ENCODE data around the gene SPATA22.

The SPATA22 gene

DNA sequence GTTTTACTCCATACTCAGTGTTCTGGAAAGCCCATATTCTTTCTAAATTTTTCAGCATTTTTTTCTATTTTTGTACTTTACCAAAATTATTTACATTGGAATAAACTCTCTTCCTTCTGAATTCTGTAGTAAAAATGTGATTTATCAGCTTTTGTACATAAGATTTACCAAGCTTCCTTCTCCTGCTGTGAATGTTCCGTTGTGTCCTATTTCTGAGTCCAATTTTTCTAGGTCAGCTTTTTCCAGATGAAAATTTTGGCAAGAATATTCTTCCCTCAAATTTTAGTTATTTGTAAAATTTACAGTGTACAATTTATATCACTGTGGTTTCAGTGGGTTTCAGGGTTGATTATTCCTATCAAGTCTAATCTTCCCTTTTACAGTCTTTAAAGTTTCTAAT is 31.7 kb upstream of the SPATA22 start:
- TF ChIP-seq ZBTB7A (IDR thresholded peaks at IDR 0.05; ENCODE audit: low read depth) (no peak), NFIC (IDR thresholded peaks at IDR 0.05) (no peak), TCF12 (IDR thresholded peaks at IDR 0.05; ENCODE audit: low read depth) (no peak)

DNA sequence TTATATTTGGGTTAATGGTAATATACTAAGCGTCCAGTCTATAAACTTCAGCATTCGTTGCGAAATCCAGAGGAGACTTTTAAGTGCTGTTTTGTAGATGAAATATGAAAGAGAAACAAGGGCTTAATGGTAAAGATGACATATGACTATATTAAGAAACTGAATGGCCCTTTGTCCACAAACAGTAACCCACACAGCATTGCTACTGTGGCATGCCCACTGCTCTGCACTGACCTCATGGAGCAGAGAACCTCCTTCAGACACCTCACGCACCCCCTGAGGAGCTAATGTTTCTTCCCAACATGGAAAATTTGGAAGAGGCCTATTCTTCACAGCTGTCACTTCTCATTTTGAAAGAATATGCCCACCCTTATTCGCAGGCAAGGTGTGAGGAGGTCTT is 30.8 kb upstream of the SPATA22 start:
- TF ChIP-seq, protein P1, sequence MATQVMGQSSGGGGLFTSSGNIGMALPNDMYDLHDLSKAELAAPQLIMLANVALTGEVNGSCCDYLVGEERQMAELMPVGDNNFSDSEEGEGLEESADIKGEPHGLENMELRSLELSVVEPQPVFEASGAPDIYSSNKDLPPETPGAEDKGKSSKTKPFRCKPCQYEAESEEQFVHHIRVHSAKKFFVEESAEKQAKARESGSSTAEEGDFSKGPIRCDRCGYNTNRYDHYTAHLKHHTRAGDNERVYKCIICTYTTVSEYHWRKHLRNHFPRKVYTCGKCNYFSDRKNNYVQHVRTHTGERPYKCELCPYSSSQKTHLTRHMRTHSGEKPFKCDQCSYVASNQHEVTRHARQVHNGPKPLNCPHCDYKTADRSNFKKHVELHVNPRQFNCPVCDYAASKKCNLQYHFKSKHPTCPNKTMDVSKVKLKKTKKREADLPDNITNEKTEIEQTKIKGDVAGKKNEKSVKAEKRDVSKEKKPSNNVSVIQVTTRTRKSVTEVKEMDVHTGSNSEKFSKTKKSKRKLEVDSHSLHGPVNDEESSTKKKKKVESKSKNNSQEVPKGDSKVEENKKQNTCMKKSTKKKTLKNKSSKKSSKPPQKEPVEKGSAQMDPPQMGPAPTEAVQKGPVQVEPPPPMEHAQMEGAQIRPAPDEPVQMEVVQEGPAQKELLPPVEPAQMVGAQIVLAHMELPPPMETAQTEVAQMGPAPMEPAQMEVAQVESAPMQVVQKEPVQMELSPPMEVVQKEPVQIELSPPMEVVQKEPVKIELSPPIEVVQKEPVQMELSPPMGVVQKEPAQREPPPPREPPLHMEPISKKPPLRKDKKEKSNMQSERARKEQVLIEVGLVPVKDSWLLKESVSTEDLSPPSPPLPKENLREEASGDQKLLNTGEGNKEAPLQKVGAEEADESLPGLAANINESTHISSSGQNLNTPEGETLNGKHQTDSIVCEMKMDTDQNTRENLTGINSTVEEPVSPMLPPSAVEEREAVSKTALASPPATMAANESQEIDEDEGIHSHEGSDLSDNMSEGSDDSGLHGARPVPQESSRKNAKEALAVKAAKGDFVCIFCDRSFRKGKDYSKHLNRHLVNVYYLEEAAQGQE (IDR thresholded peaks at IDR 0.05; ENCODE audit: low read depth): no peak
- TF ChIP-seq TEAD4 (IDR thresholded peaks at IDR 0.05) (no peak), RAD21 (IDR thresholded peaks at IDR 0.05; ENCODE audit: low read depth) (no peak), ZBTB7A (IDR thresholded peaks at IDR 0.05; ENCODE audit: low read depth) (no peak), TCF12 (IDR thresholded peaks at IDR 0.05; ENCODE audit: low read depth) (no peak), YY1 (IDR thresholded peaks at IDR 0.05; ENCODE audit: low read depth) (no peak), EP300 (IDR thresholded peaks at IDR 0.05; ENCODE audit: borderline replicate concordance) (no peak), CEBPB (IDR thresholded peaks at IDR 0.05) (no peak), EGR1 (IDR thresholded peaks at IDR 0.05) (no peak), CREB1 (IDR thresholded peaks at IDR 0.05; ENCODE audit: low read depth) (no peak), TAF1 (IDR thresholded peaks at IDR 0.05; ENCODE audit: low read depth) (no peak), FOXM1 (IDR thresholded peaks at IDR 0.05; ENCODE audit: borderline replicate concordance, low read depth) (no peak), NFIC (IDR thresholded peaks at IDR 0.05) (no peak)
- TF ChIP-seq, protein P2, sequence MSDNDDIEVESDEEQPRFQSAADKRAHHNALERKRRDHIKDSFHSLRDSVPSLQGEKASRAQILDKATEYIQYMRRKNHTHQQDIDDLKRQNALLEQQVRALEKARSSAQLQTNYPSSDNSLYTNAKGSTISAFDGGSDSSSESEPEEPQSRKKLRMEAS (IDR thresholded peaks at IDR 0.05): no peak
- TF ChIP-seq, protein P3, sequence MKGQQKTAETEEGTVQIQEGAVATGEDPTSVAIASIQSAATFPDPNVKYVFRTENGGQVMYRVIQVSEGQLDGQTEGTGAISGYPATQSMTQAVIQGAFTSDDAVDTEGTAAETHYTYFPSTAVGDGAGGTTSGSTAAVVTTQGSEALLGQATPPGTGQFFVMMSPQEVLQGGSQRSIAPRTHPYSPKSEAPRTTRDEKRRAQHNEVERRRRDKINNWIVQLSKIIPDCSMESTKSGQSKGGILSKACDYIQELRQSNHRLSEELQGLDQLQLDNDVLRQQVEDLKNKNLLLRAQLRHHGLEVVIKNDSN (IDR thresholded peaks at IDR 0.05): no peak

DNA sequence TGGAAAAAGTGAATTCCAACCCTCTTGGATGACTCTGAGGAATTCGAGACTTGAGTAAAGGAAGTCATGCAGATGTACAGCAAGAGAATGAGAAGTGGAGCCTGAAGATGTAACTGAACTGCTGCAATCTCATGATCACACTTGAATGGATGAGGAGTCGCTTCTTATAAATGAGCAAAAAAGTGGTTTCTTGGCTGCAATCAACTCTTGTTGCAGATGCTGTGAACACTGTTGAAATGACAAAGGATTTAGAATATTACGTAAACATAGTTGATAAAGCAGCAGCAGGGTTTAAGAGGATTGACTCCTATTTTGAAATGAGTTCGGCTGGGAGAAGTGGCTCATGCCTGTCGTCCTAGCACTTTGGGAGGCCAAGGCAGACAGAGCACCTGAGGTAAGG is 29.7 kb upstream of the SPATA22 start:
- TF ChIP-seq, protein P2 (IDR thresholded peaks at IDR 0.05): no peak
- TF ChIP-seq NFIC (IDR thresholded peaks at IDR 0.05): no peak
- TF ChIP-seq, protein P3 (IDR thresholded peaks at IDR 0.05): no peak
- no peak for TF ChIP-seq EGR1 (IDR thresholded peaks at IDR 0.05)

DNA sequence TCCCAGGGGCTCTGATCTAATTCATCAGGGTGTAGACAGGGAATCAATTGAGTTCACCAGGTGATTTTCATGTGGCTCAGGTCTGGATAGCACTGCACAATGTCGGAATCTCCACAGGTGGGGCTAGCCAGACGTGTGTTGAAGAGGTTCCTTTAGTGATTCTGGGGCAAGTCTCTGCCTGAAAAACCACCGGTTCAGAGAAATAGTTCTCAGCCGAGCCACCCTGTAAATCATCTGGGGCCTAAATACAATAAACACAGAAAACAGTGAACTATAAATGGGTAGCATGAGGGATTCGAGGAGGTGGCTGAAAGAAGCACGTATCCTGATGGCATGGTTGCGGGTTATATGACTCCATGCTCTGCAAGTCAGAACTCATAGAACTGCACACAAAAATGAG is 25.5 kb upstream of the SPATA22 start:
- TF ChIP-seq, protein P3 (IDR thresholded peaks at IDR 0.05): no peak
- TF ChIP-seq, protein P2 (IDR thresholded peaks at IDR 0.05): no peak
- TF ChIP-seq FOXM1 (IDR thresholded peaks at IDR 0.05; ENCODE audit: borderline replicate concordance, low read depth) (no peak), RAD21 (IDR thresholded peaks at IDR 0.05; ENCODE audit: low read depth) (no peak), YY1 (IDR thresholded peaks at IDR 0.05; ENCODE audit: low read depth) (no peak), EP300 (IDR thresholded peaks at IDR 0.05; ENCODE audit: borderline replicate concordance) (no peak), NFIC (IDR thresholded peaks at IDR 0.05) (no peak), CEBPB (IDR thresholded peaks at IDR 0.05) (no peak), TEAD4 (IDR thresholded peaks at IDR 0.05) (no peak), CREB1 (IDR thresholded peaks at IDR 0.05; ENCODE audit: low read depth) (no peak), EGR1 (IDR thresholded peaks at IDR 0.05) (no peak), TCF12 (IDR thresholded peaks at IDR 0.05; ENCODE audit: low read depth) (no peak), ZBTB7A (IDR thresholded peaks at IDR 0.05; ENCODE audit: low read depth) (no peak), TAF1 (IDR thresholded peaks at IDR 0.05; ENCODE audit: low read depth) (no peak)
- TF ChIP-seq, protein P1 (IDR thresholded peaks at IDR 0.05; ENCODE audit: low read depth): no peak

DNA sequence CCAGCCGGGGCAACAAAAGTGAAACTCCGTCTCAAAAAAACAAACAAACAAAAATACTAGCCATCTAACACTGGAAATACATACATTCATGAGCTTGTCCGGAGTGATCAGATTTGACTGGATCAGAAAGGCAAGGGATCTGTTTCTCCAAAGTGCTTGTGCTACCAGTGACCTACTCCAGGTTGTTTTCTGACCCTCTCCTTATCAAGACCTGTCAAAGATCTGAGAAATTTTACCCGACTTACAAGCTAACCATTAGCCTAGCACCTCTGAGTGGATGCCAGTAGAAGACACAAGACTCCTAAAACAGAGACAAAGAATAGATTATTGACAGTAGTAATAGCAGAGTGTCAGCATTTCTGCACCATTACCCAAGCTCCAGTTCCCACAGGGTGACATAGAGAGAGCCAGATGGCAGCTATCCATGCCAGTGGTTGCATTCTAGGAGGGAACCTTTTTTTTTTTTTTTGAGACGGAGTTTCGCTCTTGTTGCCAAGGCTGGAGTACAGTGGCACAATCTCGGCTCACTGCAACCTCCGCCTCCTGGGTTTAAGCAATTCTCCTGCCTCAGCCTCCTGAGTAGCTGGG is 14.0 kb upstream of the SPATA22 start:
- TF ChIP-seq NFIC (IDR thresholded peaks at IDR 0.05) (no peak), CREB1 (IDR thresholded peaks at IDR 0.05; ENCODE audit: low read depth) (no peak), RAD21 (IDR thresholded peaks at IDR 0.05; ENCODE audit: low read depth) (no peak), TEAD4 (IDR thresholded peaks at IDR 0.05) (no peak)
- TF ChIP-seq, protein P1 (IDR thresholded peaks at IDR 0.05; ENCODE audit: low read depth): no peak
